ENCODE data around the gene THUMPD3.

Gene THUMPD3, protein sequence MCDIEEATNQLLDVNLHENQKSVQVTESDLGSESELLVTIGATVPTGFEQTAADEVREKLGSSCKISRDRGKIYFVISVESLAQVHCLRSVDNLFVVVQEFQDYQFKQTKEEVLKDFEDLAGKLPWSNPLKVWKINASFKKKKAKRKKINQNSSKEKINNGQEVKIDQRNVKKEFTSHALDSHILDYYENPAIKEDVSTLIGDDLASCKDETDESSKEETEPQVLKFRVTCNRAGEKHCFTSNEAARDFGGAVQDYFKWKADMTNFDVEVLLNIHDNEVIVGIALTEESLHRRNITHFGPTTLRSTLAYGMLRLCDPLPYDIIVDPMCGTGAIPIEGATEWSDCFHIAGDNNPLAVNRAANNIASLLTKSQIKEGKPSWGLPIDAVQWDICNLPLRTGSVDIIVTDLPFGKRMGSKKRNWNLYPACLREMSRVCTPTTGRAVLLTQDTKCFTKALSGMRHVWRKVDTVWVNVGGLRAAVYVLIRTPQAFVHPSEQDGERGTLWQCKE

DNA sequence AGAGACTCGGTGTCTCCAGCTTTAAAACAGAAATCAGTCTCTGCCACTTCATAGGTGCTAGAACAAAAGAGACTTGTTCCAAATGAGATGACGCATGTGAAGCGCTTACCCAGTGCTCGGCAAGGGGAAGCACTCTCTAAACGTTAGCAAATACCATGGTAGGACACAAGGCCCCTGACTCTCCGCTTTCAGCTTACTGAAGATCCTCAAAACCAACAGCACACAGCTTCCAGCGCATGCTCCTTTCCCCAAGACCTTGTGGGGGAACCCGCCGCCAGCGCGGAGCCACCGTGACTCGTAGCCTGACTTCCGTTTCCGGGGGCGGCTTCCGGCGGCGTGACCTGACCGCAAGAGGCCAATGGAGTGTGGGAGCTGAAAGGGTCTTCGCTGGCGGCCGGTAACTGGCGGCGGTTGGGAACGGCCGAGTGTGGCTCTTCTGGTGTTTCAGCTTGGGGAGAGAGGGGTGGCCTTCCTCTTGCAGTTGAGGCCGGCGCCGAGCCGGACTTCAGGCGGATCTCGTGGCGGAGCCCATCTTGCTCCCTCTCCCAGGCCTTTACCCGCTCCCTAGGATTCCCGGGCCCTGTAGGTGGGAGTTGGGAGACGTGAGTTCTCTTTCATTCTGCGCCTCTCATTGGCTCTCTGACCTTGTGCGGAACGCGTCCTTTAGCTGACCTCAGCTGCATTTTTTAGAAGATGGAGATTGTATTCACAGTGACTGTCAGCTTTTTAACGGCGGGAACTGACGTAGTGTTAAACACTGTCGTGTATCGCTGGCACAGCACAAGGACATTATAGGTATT is at the start of gene THUMPD3:
Gene THUMPD3 (plus strand): TSS at position 324 of the 800 bp plus-strand sequence. CDS start 2,015 bp downstream, outside the sequence.
- TF ChIP-seq, protein P1, sequence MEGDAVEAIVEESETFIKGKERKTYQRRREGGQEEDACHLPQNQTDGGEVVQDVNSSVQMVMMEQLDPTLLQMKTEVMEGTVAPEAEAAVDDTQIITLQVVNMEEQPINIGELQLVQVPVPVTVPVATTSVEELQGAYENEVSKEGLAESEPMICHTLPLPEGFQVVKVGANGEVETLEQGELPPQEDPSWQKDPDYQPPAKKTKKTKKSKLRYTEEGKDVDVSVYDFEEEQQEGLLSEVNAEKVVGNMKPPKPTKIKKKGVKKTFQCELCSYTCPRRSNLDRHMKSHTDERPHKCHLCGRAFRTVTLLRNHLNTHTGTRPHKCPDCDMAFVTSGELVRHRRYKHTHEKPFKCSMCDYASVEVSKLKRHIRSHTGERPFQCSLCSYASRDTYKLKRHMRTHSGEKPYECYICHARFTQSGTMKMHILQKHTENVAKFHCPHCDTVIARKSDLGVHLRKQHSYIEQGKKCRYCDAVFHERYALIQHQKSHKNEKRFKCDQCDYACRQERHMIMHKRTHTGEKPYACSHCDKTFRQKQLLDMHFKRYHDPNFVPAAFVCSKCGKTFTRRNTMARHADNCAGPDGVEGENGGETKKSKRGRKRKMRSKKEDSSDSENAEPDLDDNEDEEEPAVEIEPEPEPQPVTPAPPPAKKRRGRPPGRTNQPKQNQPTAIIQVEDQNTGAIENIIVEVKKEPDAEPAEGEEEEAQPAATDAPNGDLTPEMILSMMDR (IDR thresholded peaks at IDR 0.05; ENCODE audit: low read length, missing control alignments): no peak
- peak; percentile 93 for DNase-seq (ENCODE audit: low read depth)
- H3K4me3 ChIP-seq (replicated peaks; ENCODE audit: low read depth, low read length): peak within 1 kb of the TSS; percentile 80

DNA sequence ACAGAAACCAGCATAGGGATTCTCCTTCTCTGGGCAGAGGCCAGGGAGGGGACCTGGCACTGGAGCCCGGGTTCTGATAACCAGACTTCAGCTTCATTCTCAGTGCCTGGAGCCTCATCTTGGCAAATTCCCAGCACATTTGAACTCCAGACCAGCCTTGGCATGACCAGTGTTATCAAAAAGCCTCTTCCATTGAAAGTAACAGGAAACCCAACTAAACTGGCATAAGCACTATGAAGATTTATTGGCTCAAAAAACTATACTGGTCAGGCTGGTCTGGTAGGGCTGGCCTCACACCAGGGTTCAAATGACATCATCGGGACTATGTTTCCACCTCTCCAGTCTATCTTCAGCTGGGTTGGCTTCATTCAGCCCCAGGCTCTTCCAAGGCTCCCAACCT is 48.1 kb upstream of the THUMPD3 start:
- TF ChIP-seq, protein P1 (IDR thresholded peaks at IDR 0.05; ENCODE audit: low read length, missing control alignments): no peak
- H3K4me3 ChIP-seq (replicated peaks; ENCODE audit: low read depth, low read length): no peak overlapping the region
- DNase-seq (ENCODE audit: low read depth): no peak

DNA sequence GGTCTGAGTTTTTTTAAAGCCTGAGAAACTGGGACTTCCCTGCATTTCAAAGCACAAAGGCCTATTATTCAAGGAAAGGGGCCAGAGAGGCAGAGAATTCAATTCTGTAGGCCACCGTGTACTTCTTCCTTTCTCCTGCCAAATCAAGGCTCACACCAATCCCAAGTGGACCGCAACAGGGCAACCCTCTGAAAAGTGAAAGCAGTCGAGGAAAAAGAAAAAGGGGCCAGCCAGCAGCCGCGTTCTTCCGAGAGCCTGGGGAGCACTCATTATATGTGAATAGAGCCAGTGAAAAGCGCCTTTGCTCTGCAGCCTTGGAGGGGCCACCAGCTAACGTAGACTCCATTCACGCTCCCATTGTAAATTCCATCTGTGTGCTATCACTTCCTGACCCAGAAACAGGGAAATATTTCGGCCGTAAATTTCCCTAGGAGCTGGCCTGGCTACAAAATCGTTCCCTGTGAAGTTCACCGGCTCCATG is 45.9 kb upstream of the THUMPD3 start:
- DNase-seq (ENCODE audit: low read depth): peak; percentile 75
- TF ChIP-seq, protein P1 (IDR thresholded peaks at IDR 0.05; ENCODE audit: low read length, missing control alignments): no peak
- H3K4me3 ChIP-seq (replicated peaks; ENCODE audit: low read depth, low read length): peak overlapping the region; percentile 39

DNA sequence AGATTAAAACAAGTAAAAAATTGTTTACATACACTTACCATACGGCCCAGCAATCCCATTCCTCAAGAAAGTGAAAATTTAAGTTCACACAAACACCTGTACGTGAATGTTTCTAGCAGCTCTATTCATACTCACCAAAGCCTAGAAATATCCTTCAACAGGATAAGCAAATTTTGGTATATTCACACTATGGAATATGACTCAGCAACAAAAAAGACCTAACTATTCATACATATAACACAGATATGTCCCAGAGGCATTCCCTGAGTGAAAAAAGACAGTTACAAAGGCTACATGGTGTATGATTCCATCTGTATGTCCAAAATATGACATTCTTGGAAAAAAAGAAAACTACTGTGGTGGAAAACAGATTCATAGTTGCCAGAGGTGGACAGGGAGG is 40.1 kb upstream of the THUMPD3 start:
- TF ChIP-seq, protein P1 (IDR thresholded peaks at IDR 0.05; ENCODE audit: low read length, missing control alignments): no peak
- no peak for DNase-seq (ENCODE audit: low read depth)
- H3K4me3 ChIP-seq (replicated peaks; ENCODE audit: low read depth, low read length): no peak overlapping the region

DNA sequence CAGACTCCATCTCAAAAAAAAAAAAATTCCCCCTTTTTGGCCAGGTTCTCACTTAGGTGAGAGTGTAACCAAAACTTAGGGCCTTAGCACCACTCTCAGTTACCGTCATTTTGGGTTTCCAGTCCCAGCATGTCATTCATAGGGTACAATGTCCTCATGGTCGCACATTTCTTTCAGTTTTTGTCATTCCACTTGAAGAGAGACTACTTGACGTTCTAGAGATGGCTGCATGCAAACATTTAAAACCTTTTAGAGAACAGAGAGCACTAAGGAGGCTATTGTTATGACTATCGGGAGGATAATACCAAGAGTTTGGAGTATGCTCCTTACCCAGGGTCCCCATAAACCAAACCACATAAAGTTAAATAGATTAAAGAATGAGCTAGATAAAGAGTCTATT is 37.9 kb upstream of the THUMPD3 start:
- H3K4me3 ChIP-seq (replicated peaks; ENCODE audit: low read depth, low read length): no peak overlapping the region
- TF ChIP-seq, protein P1 (IDR thresholded peaks at IDR 0.05; ENCODE audit: low read length, missing control alignments): no peak
- no peak for DNase-seq (ENCODE audit: low read depth)

DNA sequence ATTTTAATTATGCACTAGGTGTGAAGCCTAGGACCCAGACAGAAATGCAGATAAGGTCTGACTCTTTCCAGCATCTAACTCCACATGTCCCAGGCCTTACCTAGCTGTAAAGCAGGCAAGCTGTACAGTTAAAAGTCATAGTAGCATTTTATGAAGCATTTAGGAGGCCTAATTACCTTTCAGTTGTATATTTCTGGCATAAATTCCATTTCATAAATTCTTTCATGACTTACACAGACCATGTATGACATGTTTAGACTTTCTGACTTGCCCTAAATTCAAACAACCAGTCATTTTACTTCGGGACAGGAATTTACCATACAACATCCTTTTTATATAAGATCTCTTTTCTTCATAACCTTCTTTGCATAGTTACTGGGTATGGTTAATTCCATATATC is 35.3 kb upstream of the THUMPD3 start:
- DNase-seq (ENCODE audit: low read depth): no peak
- no peak overlapping the region for H3K4me3 ChIP-seq (replicated peaks; ENCODE audit: low read depth, low read length)
- TF ChIP-seq, protein P1 (IDR thresholded peaks at IDR 0.05; ENCODE audit: low read length, missing control alignments): no peak
